ENCODE data around the gene CCDC190.

CCDC190 gene

DNA sequence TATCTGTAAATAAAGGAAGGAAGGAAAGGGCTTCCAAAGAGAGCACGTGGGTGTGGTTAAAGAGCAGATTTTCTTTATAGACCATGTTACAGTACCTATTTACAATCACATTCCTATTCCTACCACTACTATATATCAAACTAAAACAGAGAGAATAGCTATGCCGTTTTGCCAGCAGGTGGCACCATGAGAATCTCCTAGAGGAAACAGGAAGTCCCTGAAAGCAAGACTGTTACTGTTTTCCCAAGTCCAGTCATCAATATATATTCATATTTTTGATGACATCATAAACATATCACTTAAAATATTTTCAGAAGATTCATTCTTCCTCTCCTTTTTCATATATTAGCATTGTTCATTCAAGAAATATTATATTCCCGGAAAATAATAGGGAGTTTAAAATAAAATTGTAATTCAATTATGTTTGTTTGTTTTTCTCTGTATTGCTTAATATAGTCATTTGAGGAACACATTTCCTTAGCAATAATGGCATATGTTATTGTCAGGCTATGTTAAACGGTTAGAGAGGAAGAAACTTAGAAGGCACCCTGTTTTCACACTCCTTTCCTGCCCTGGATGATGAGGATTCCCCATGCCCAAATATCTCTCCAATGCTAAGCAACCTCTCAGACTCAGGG, 6.6 kb downstream of the CCDC190 start:
- no peaks in the 10 kb centered on the region for H3K27me3 ChIP-seq (ENCODE audit: control insufficient read depth in 1 of 2, insufficient read depth in 2 of 2, low read length in 2 of 2)
- peaks cover 2% of the 10 kb centered on the region for H3K4me1 ChIP-seq (ENCODE audit: control insufficient read depth, insufficient read depth, low read length)
- H3K9me3 ChIP-seq (ENCODE audit: control insufficient read depth in 2 of 2, low read length in 2 of 2): no peaks in the 10 kb centered on the region
- no peak overlapping the region for H3K27ac ChIP-seq (ENCODE audit: low read length)
- H3K36me3 ChIP-seq (ENCODE audit: control insufficient read depth in 2 of 2, insufficient read depth in 2 of 2, low read length in 2 of 2): no peaks in the 10 kb centered on the region
- no peak overlapping the region for H3K4me3 ChIP-seq (ENCODE audit: low read length in 2 of 2)
- no peak overlapping the region for H3K9ac ChIP-seq (ENCODE audit: low read length in 2 of 2)

DNA sequence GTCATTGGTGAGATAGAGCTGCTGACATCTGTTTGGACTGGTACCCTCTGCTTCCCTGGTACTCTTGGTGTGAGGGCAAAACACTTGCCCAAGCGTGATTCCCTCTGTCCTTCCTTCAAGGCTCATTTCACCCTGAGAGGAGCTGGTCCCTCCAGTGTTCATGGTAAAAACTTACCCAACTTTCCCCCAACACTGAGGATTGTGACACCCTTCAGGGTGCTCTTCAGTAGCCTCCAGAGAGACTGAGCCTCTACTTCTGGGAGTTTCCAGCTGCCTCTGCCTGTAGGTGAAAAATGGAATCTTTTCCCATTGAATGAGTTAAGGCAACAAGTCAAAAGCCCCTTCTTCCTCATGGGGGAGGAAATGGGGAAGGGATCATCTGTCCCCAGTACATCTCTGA, 9.6 kb downstream of the CCDC190 start:
- no peaks in the 10 kb centered on the region for H3K9me3 ChIP-seq (ENCODE audit: control insufficient read depth in 2 of 2, low read length in 2 of 2)
- H3K36me3 ChIP-seq (ENCODE audit: control insufficient read depth in 2 of 2, insufficient read depth in 2 of 2, low read length in 2 of 2): no peaks in the 10 kb centered on the region
- no peak overlapping the region for H3K9ac ChIP-seq (ENCODE audit: low read length in 2 of 2)
- H3K4me3 ChIP-seq (ENCODE audit: low read length in 2 of 2): no peak overlapping the region
- H3K4me1 ChIP-seq (ENCODE audit: control insufficient read depth, insufficient read depth, low read length): peaks cover 2% of the 10 kb centered on the region
- no peaks in the 10 kb centered on the region for H3K27me3 ChIP-seq (ENCODE audit: control insufficient read depth in 1 of 2, insufficient read depth in 2 of 2, low read length in 2 of 2)
- H3K27ac ChIP-seq (ENCODE audit: low read length): no peak overlapping the region

DNA sequence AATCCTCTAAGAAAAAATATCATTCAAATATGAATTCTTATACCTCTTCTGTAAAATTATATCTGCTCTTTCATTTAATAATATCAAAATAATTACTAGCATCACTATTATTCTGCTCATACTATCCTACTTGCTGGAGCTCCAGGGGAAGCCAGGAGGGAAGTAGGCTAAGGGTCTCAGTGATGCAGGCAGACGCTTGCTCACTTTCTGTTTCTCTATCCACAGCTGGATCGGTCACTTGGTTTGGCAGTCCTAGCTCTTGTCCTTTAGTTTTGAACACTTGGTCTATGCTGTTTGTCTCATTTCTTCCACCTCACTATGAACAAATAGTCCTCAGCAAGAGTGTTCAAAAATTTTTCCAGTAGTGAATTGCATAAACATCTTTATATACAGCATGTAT, 11.3 kb downstream of the CCDC190 start:
- no peaks in the 10 kb centered on the region for H3K36me3 ChIP-seq (ENCODE audit: control insufficient read depth in 2 of 2, insufficient read depth in 2 of 2, low read length in 2 of 2)
- H3K4me3 ChIP-seq (ENCODE audit: low read length in 2 of 2): no peak overlapping the region
- no peaks in the 10 kb centered on the region for H3K27me3 ChIP-seq (ENCODE audit: control insufficient read depth in 1 of 2, insufficient read depth in 2 of 2, low read length in 2 of 2)
- H3K4me1 ChIP-seq (ENCODE audit: control insufficient read depth, insufficient read depth, low read length): no peaks in the 10 kb centered on the region
- H3K9me3 ChIP-seq (ENCODE audit: control insufficient read depth in 2 of 2, low read length in 2 of 2): no peaks in the 10 kb centered on the region
- no peak overlapping the region for H3K27ac ChIP-seq (ENCODE audit: low read length)
- H3K9ac ChIP-seq (ENCODE audit: low read length in 2 of 2): no peak overlapping the region

DNA sequence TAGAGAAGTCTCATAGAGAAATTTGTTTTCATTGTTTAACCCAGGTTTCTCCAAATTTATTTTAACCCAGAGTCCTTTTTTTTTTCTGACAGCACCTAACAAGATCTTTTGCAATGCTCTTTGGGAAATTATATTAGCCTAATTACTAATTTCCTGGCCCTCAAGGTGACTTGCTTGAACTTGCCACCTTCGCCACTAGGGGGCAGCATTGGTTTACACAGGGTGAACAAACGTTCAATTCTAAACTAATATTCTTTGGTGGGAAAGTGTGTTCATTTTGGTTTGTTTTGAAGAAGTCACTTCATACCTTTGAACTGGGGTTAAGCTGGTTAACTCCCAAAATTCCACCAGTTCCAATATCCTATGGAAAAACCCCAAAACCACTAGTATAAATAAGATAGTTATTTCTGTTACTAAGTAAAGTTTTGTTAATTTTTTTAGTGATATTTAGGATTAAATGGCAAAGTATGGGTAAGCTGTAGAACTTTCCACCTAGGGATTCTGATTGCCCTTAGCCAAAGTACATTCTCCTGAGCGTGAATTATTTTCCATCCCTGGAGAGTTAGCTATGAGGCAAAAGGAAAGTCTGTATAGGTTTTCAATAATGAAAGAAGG, 13.0 kb downstream of the CCDC190 start:
- Histone ChIP-seq H3K9me3 (ENCODE audit: control insufficient read depth in 2 of 2, low read length in 2 of 2) (no peaks in the 10 kb centered on the region), H3K27ac (ENCODE audit: low read length) (no peak overlapping the region), H3K36me3 (ENCODE audit: control insufficient read depth in 2 of 2, insufficient read depth in 2 of 2, low read length in 2 of 2) (no peaks in the 10 kb centered on the region), H3K4me3 (ENCODE audit: low read length in 2 of 2) (no peak overlapping the region), H3K4me1 (ENCODE audit: control insufficient read depth, insufficient read depth, low read length) (no peaks in the 10 kb centered on the region), H3K27me3 (ENCODE audit: control insufficient read depth in 1 of 2, insufficient read depth in 2 of 2, low read length in 2 of 2) (no peaks in the 10 kb centered on the region), H3K9ac (ENCODE audit: low read length in 2 of 2) (no peak overlapping the region)

DNA sequence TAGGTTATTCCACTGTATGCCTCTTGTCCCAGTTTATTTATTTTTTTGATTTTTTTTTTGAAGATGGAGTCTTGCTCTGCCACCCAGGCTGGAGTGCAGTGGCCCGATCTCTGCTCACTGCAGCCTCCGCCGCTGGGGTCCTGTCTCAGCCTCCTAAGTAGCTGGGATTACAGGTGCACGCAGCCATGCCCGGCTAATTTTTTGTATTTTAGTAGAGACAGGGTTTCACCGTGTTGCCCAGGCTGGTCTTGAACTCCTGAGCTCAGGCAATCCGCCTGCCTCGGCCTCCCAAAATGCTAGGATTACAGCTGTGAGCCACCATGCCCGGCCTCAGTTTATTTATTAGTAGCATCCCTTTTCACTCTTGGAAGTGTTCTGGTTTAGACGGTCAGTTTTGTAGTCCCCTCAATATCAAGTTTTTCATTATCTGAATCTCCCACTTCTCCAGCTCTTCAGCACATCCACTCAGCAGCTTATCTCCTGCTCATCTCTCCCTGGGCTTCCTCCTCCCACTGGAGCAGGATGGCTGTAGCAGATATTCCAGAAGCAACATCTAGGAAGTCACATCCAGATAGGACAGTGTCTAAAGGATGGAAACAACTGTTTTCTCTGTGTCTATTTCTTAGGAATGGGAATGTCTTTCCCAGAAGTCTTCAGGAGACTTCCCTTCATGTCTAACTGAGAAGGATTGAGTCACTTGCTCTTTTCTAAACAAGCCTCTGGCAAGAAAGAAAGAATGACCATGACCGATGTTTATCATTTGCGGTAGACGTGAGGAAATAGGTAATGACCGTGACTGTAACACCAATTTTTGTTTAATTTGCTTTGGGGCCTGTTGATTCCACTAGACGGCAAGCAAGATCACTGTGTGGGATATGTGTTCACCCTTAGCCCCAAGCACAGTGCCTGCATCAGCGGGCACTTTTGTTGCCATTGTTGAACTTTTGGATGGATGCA, 14.4 kb downstream of the CCDC190 start:
- no peaks in the 10 kb centered on the region for H3K27me3 ChIP-seq (ENCODE audit: control insufficient read depth in 1 of 2, insufficient read depth in 2 of 2, low read length in 2 of 2)
- H3K4me1 ChIP-seq (ENCODE audit: control insufficient read depth, insufficient read depth, low read length): no peaks in the 10 kb centered on the region
- H3K9ac ChIP-seq (ENCODE audit: low read length in 2 of 2): no peak overlapping the region
- no peak overlapping the region for H3K4me3 ChIP-seq (ENCODE audit: low read length in 2 of 2)
- H3K36me3 ChIP-seq (ENCODE audit: control insufficient read depth in 2 of 2, insufficient read depth in 2 of 2, low read length in 2 of 2): no peaks in the 10 kb centered on the region
- no peaks in the 10 kb centered on the region for H3K9me3 ChIP-seq (ENCODE audit: control insufficient read depth in 2 of 2, low read length in 2 of 2)
- no peak overlapping the region for H3K27ac ChIP-seq (ENCODE audit: low read length)

DNA sequence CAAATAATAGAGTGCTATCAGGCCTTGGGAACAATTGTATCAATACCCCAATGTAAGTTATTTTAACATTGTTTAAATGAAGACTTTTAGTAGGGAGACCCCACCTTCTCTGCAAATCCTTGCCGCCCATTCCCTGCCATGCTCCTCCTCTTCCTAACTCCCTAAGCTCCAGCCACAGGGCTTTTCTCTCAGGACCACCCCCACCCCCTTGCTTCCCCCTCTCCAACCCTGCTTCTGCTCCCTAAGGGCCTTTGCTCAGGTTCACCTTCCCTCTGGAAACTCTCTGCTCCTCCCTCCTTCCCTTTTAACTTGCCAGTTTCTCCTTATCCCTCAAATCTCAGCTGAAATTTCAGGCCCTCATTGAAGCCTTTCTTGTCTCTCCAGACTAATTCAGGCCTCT, 16.8 kb downstream of the CCDC190 start:
- H3K9me3 ChIP-seq (ENCODE audit: control insufficient read depth in 2 of 2, low read length in 2 of 2): no peaks in the 10 kb centered on the region
- no peaks in the 10 kb centered on the region for H3K27me3 ChIP-seq (ENCODE audit: control insufficient read depth in 1 of 2, insufficient read depth in 2 of 2, low read length in 2 of 2)
- H3K27ac ChIP-seq (ENCODE audit: low read length): no peak overlapping the region
- H3K36me3 ChIP-seq (ENCODE audit: control insufficient read depth in 2 of 2, insufficient read depth in 2 of 2, low read length in 2 of 2): no peaks in the 10 kb centered on the region
- no peak overlapping the region for H3K9ac ChIP-seq (ENCODE audit: low read length in 2 of 2)
- H3K4me3 ChIP-seq (ENCODE audit: low read length in 2 of 2): no peak overlapping the region
- no peaks in the 10 kb centered on the region for H3K4me1 ChIP-seq (ENCODE audit: control insufficient read depth, insufficient read depth, low read length)

DNA sequence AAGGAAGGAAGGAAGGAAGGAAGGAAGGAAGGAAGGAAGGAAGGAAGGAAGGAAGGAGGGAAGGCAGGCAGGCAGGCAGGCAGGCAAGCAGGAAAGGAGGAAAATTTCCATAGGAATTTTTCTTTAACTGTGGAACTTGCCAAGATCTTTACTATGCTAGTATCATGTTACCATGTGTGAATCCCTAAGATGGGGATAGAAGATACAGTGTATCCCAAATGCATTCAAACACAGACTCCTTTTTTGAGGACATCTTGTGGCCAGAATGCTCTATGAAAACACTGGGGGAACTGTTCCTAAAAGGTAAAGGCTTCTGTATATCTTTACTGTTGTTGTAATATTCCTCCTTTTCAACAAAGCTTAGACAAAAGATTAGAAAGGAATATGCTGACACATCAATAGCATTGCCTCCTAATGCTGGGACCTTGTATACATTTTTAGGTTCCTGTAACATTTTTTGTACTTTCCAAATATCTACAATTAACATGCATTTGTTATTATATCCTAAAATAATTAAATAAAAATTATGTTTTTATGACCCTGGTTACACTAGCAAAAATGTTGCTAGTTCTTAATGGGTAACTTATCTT, 20.6 kb downstream of the CCDC190 start:
- no peak overlapping the region for H3K27ac ChIP-seq (ENCODE audit: low read length)
- H3K27me3 ChIP-seq (ENCODE audit: control insufficient read depth in 1 of 2, insufficient read depth in 2 of 2, low read length in 2 of 2): no peaks in the 10 kb centered on the region
- peaks cover 0 to 4% of the 10 kb centered on the region in 2 donors for H3K9me3 ChIP-seq (ENCODE audit: control insufficient read depth in 2 of 2, low read length in 2 of 2)
- H3K36me3 ChIP-seq (ENCODE audit: control insufficient read depth in 2 of 2, insufficient read depth in 2 of 2, low read length in 2 of 2): no peaks in the 10 kb centered on the region
- H3K4me1 ChIP-seq (ENCODE audit: control insufficient read depth, insufficient read depth, low read length): no peaks in the 10 kb centered on the region
- no peak overlapping the region for H3K9ac ChIP-seq (ENCODE audit: low read length in 2 of 2)
- H3K4me3 ChIP-seq (ENCODE audit: low read length in 2 of 2): no peak overlapping the region

DNA sequence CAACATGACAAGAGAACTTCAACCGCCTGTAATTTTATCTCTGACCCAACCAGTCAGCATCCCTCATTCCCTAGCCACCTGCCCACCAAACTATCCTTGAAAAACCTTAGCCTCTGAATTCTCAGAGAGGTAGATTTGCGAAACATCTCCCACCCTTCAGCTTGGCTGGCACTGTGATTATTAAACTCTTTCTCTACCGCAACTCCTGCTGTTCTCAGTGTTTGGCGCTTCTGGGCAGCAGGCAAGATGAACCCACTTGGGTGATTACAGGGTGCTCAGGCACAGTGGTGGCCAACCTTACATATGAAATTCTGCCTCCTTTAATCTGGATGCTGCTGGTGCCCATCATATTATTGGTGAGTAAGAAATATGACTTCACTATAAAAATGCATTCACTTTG, 22.1 kb downstream of the CCDC190 start:
- peaks cover 0 to 4% of the 10 kb centered on the region in 2 donors for H3K9me3 ChIP-seq (ENCODE audit: control insufficient read depth in 2 of 2, low read length in 2 of 2)
- no peaks in the 10 kb centered on the region for H3K36me3 ChIP-seq (ENCODE audit: control insufficient read depth in 2 of 2, insufficient read depth in 2 of 2, low read length in 2 of 2)
- H3K4me1 ChIP-seq (ENCODE audit: control insufficient read depth, insufficient read depth, low read length): no peaks in the 10 kb centered on the region
- H3K9ac ChIP-seq (ENCODE audit: low read length in 2 of 2): no peak overlapping the region
- H3K4me3 ChIP-seq (ENCODE audit: low read length in 2 of 2): no peak overlapping the region
- H3K27ac ChIP-seq (ENCODE audit: low read length): no peak overlapping the region
- no peaks in the 10 kb centered on the region for H3K27me3 ChIP-seq (ENCODE audit: control insufficient read depth in 1 of 2, insufficient read depth in 2 of 2, low read length in 2 of 2)

DNA sequence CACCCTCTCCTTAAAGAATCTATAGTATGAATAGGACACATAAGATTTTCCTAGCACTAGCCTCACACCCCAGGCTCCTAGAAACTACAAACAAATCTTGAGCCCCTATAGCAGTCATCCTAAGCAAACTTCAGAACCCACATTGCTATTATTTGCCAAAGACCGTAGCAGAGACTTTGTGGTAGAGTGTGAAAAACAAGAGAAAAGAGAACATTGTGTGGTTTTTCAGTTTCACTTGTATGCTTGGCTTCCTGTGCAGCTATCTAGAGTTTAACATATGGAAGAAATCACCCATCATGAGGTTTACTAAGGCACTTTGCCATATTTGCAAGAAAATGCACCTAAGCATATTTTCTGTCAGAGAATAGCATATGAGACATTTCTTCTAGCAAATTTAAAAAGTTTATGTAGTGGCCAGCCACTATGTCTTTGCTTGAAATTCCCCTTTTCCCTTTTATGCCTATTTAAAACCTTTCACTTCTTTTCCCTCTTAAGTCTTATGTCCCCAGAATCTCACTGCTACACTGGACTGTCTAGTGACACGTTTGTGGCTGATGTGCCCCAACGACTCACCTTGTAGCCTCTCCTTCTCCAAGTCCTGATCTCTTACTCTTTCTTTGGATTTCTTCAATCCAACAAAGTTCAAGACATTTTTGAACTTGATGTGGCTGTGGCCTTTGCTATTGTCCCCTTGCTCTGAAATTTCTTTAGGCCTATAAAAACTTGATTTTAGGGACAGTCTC, 25.6 kb downstream of the CCDC190 start:
- no peak overlapping the region for H3K9ac ChIP-seq (ENCODE audit: low read length in 2 of 2)
- H3K4me1 ChIP-seq (ENCODE audit: control insufficient read depth, insufficient read depth, low read length): no peaks in the 10 kb centered on the region
- no peak overlapping the region for H3K4me3 ChIP-seq (ENCODE audit: low read length in 2 of 2)
- no peaks in the 10 kb centered on the region for H3K36me3 ChIP-seq (ENCODE audit: control insufficient read depth in 2 of 2, insufficient read depth in 2 of 2, low read length in 2 of 2)
- H3K27ac ChIP-seq (ENCODE audit: low read length): no peak overlapping the region
- peaks cover 0 to 4% of the 10 kb centered on the region in 2 donors for H3K9me3 ChIP-seq (ENCODE audit: control insufficient read depth in 2 of 2, low read length in 2 of 2)
- H3K27me3 ChIP-seq (ENCODE audit: control insufficient read depth in 1 of 2, insufficient read depth in 2 of 2, low read length in 2 of 2): no peaks in the 10 kb centered on the region

DNA sequence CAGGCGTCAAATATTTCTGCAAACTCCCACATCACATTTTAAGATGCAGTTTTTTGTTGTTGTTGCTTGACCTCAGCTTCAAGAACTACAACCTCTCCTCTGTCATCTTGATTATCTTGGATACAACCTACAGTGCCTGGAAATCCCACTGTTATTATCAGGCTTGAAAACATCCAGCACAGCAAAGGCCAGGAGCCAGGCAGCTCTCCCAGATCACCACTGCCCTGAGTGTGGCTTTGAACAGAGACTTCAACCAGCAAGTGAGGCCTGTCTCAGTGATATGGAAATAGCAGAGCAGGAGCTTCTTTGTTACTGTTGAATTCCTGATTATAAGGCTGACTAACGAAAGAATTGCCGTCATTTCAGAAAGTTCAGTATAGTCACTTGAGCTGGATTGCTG, 28.5 kb downstream of the CCDC190 start:
- Histone ChIP-seq H3K27me3 (ENCODE audit: control insufficient read depth in 1 of 2, insufficient read depth in 2 of 2, low read length in 2 of 2) (no peaks in the 10 kb centered on the region), H3K27ac (ENCODE audit: low read length) (no peak overlapping the region), H3K9me3 (ENCODE audit: control insufficient read depth in 2 of 2, low read length in 2 of 2) (no peaks in the 10 kb centered on the region), H3K4me3 (ENCODE audit: low read length in 2 of 2) (no peak overlapping the region), H3K9ac (ENCODE audit: low read length in 2 of 2) (no peak overlapping the region), H3K36me3 (ENCODE audit: control insufficient read depth in 2 of 2, insufficient read depth in 2 of 2, low read length in 2 of 2) (no peaks in the 10 kb centered on the region), H3K4me1 (ENCODE audit: control insufficient read depth, insufficient read depth, low read length) (no peaks in the 10 kb centered on the region)
